Osteocyte (in vitro differentiated cells): ENCODE data around the gene MPV17. TPM values are rescaled to one million over a fixed set of nuclear protein-coding genes. Genes with fewer than 3 reads are reported as not detected.
"Not testable (repeated sequence)": the region's sequence is repeated elsewhere in the genome, so short reads cannot be mapped to it uniquely, and the experiment has no call there.

Source experiments
- DNase-seq: peaks from one replicate; pipeline ENCODE4 v3.0.0; 2021; ENCODE audit warnings: mixed read lengths; ENCODE audit not compliant: unreplicated experiment; ENCODE audit errors: extremely low spot score
- H3K27ac Mint-ChIP-seq: one replicate; pipeline ENCODE4 v1.8.0; 2021; ENCODE audit warnings: mild to moderate bottlenecking, mixed read lengths; ENCODE audit not compliant: unreplicated experiment
- H3K27me3 Mint-ChIP-seq: one replicate; pipeline ENCODE4 v1.8.0; 2021; ENCODE audit warnings: mixed read lengths; ENCODE audit not compliant: unreplicated experiment
- H3K36me3 Mint-ChIP-seq: one replicate; pipeline ENCODE4 v1.8.0; 2021; ENCODE audit warnings: mixed read lengths; ENCODE audit not compliant: unreplicated experiment
- H3K4me1 Mint-ChIP-seq: one replicate; pipeline ENCODE4 v1.8.0; 2021; ENCODE audit warnings: mixed read lengths; ENCODE audit not compliant: unreplicated experiment
- H3K4me3 Mint-ChIP-seq: one replicate; pipeline ENCODE4 v1.8.0; 2021; ENCODE audit warnings: mild to moderate bottlenecking, moderate library complexity, mixed read lengths; ENCODE audit not compliant: unreplicated experiment
- H3K9me3 Mint-ChIP-seq: one replicate; pipeline ENCODE4 v1.8.0; 2021; ENCODE audit warnings: mixed read lengths; ENCODE audit not compliant: unreplicated experiment
- total RNA-seq: library from RNA; stranded (reverse); gene quantifications from 2 replicates; pipeline ENCODE4 v1.2.1, GENCODE V29; 2021
- TF ChIP-seq, protein P1 (sequence below): fragments of 200-600 bp; sonication (generic); IDR thresholded peaks from 2 replicates; pipeline ENCODE4 v1.5.0; 2021; ENCODE audit warnings: antibody characterized with exemption, mild to moderate bottlenecking, moderate library complexity

MPV17 gene
- total RNA-seq, 1 donor from 2014 or later = 76.0 TPM

GRCh38 chr2:27304488-27305240 is 18.2 kb downstream of the MPV17 start:
- no peak overlapping the region for H3K27ac Mint-ChIP-seq
- peaks cover 6% of the 10 kb centered on the region for H3K27me3 Mint-ChIP-seq
- no peaks in the 10 kb centered on the region for H3K4me1 Mint-ChIP-seq
- peaks cover 3% of the 10 kb centered on the region for H3K36me3 Mint-ChIP-seq
- no peak for DNase-seq
- H3K4me3 Mint-ChIP-seq = no peak overlapping the region
- no peaks in the 10 kb centered on the region for H3K9me3 Mint-ChIP-seq
- TF ChIP-seq, protein P1, sequence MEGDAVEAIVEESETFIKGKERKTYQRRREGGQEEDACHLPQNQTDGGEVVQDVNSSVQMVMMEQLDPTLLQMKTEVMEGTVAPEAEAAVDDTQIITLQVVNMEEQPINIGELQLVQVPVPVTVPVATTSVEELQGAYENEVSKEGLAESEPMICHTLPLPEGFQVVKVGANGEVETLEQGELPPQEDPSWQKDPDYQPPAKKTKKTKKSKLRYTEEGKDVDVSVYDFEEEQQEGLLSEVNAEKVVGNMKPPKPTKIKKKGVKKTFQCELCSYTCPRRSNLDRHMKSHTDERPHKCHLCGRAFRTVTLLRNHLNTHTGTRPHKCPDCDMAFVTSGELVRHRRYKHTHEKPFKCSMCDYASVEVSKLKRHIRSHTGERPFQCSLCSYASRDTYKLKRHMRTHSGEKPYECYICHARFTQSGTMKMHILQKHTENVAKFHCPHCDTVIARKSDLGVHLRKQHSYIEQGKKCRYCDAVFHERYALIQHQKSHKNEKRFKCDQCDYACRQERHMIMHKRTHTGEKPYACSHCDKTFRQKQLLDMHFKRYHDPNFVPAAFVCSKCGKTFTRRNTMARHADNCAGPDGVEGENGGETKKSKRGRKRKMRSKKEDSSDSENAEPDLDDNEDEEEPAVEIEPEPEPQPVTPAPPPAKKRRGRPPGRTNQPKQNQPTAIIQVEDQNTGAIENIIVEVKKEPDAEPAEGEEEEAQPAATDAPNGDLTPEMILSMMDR = no peak

- TF ChIP-seq, protein P1 = peak; percentile 87
- H3K9me3 Mint-ChIP-seq = no peaks in the 10 kb centered on the region
- no peak overlapping the region for H3K4me3 Mint-ChIP-seq
- H3K27me3 Mint-ChIP-seq = peaks cover 7% of the 10 kb centered on the region
- H3K4me1 Mint-ChIP-seq = no peaks in the 10 kb centered on the region
- no peaks in the 10 kb centered on the region for H3K36me3 Mint-ChIP-seq
- DNase-seq = no peak
- H3K27ac Mint-ChIP-seq = no peak overlapping the region
Observed at GRCh38 chr2:27303093-27304025, 19.5 kb downstream of the MPV17 start.

- DNase-seq, H3K27ac Mint-ChIP-seq, H3K36me3 Mint-ChIP-seq, H3K9me3 Mint-ChIP-seq, H3K4me1 Mint-ChIP-seq, H3K4me3 Mint-ChIP-seq: not testable (repeated sequence)
- peaks cover 20% of the 10 kb centered on the region for H3K27me3 Mint-ChIP-seq
Observed at GRCh38 chr2:27300606-27301005, 22.3 kb downstream of the MPV17 start.

DNA sequence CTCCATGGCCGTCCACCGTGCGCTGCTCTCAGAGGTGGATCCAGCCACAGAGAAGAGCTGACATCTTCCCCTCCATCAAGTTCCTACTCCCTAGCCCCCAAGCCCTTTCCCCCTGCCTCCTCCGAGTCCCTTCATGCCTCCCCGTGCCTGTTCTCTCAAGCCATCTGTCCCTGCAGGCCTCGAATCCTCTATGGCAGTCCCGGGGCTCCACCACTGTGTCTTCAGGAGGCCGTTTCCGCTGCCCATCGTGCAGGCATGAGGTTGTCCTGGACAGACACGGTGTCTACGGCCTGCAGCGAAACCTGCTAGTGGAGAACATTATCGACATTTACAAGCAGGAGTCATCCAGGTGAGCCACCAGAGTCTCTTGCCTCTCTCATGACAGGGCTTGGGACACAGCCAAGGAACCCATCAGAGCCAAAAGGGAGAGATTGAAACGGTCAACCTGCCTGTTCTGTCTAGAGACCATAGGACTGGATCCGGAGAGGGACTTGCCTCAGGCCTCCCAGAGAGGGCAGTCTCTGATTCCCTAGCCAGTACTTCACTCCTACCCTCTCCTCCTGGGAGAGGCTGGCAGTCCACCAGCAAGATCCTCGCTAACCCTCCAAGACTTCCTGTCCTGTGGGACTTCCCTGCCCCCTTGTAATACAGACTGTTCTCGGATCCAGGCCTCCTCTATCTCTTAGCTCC is 24.4 kb downstream of the MPV17 start:
- no peak for DNase-seq
- H3K4me3 Mint-ChIP-seq = no peak overlapping the region
- no peaks in the 10 kb centered on the region for H3K36me3 Mint-ChIP-seq
- H3K9me3 Mint-ChIP-seq = no peaks in the 10 kb centered on the region
- H3K27me3 Mint-ChIP-seq = peaks cover 17% of the 10 kb centered on the region
- peaks cover 8% of the 10 kb centered on the region for H3K4me1 Mint-ChIP-seq
- TF ChIP-seq, protein P1 = no peak
- no peak overlapping the region for H3K27ac Mint-ChIP-seq

DNA sequence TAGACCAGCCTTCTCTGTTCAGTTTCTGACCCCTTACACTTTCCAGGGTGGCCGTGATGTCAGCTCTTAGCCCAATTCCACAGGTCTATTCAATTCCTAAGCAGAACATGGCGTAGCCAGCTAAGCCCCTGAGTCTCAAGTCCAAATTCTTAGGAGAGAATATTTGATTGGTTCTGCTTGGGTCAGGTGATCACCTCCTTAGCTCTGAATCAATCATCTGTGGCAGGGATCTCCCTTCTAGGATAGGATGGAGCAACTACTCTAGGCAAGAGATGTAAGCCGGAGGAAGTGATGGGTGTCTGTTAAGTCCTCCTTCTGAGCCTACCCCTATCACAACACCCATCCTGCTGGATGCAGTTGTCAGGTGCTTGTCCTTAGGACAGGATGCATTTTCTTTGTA is 25.7 kb downstream of the MPV17 start:
- TF ChIP-seq, protein P1 = no peak
- no peak for DNase-seq

More for the DNA sequence above, 25.7 kb downstream of the MPV17 start:
- H3K4me1 Mint-ChIP-seq = peaks cover 16% of the 10 kb centered on the region
- peaks cover 26% of the 10 kb centered on the region for H3K27me3 Mint-ChIP-seq
- no peak overlapping the region for H3K27ac Mint-ChIP-seq
- no peaks in the 10 kb centered on the region for H3K36me3 Mint-ChIP-seq
- no peak overlapping the region for H3K4me3 Mint-ChIP-seq
- no peaks in the 10 kb centered on the region for H3K9me3 Mint-ChIP-seq
